HepG2 (cell line): ENCODE data around the gene ABHD17A. TPM values are rescaled to one million over a fixed set of nuclear protein-coding genes. Genes with fewer than 3 reads are reported as not detected.

Experiments
- ATAC-seq: fragments of 200-7000 bp; cut with Tn5 transposase; 3 replicates; pipeline ENCODE4 v1.9.1; 2020; ENCODE audit warnings: mild to moderate bottlenecking, moderate library complexity
- BruUV-seq: library from RNA; stranded (reverse); fragments of 400-500 nt; replicated peaks from 2 replicates; lab custom pipeline; 2021; lab: Mats Ljungman, UMichigan
- CTCF ChIA-PET: fragments of 300-600 bp; formaldehyde crosslinking; extraction: SDS; loops from one replicate; lab custom pipeline; 2021; ENCODE audit warnings: low total read pairs, inconsistent platforms, low intra/inter-chr PET ratio; lab: Yijun Ruan, JAX
- POLR2A ChIA-PET: fragments of 350-600 bp; sonication (Branson Sonifier 250); formaldehyde crosslinking; loops from one replicate; lab custom pipeline; 2020; ENCODE audit warnings: antibody characterized with exemption, inconsistent platforms; lab: Yijun Ruan, JAX
- DNase-seq: peaks from one replicate; pipeline ENCODE4 v3.0.0-alpha.2; 2015; ENCODE audit warnings: low spot score
- FAIRE-seq: peaks from 3 replicates; lab custom pipeline; 2011; peaks lifted over from hg19 to GRCh38; lab: Jason Lieb, UNC
- H2AFZ ChIP-seq: one replicate; pipeline ENCODE4 v1.6.1; 2011; ENCODE audit warnings: low read length, inconsistent platforms
- H3K27ac ChIP-seq: fragments of 300-600 bp; 3 replicates; pipeline ENCODE4 v1.8.0; 2011; ENCODE audit warnings: mixed run types, mild to moderate bottlenecking, mixed read lengths, low read length, inconsistent platforms; ENCODE audit not compliant: insufficient read depth; ENCODE audit errors: extremely low read length
- H3K27me3 ChIP-seq, 2 experiments: fragments of 200-600 bp in 1 of 2; 2 replicates in 1 of 2; 3 replicates in 1 of 2; pipeline versions ENCODE4 v1.6.0 to v1.8.0; 2011; ENCODE audit warnings: low read length in 2 of 2, mild to moderate bottlenecking in 2 of 2, moderate library complexity in 2 of 2, inconsistent platforms in 1 of 2; ENCODE audit not compliant: insufficient read depth in 2 of 2, control insufficient read depth in 1 of 2
- H3K36me3 ChIP-seq, 2 experiments: fragments of 200-600 bp in 1 of 2; replicated peaks in 1 of 2; 2 replicates in 1 of 2; 3 replicates in 1 of 2; pipeline versions ENCODE4 v1.5.1 to v1.8.0; 2011; ENCODE audit warnings: low read length in 2 of 2, inconsistent platforms in 1 of 2; ENCODE audit not compliant: insufficient read depth in 2 of 2, control insufficient read depth in 1 of 2
- H3K4me1 ChIP-seq: 2 replicates; pipeline ENCODE4 v1.5.1; 2012; ENCODE audit warnings: low read length, inconsistent platforms; ENCODE audit not compliant: insufficient read depth
- H3K4me2 ChIP-seq: 2 replicates; pipeline ENCODE4 v1.6.0; 2011; ENCODE audit warnings: low read depth, low read length, inconsistent platforms
- H3K4me3 ChIP-seq, 3 experiments: fragments of 200-600 bp in 1 of 3; sonication (generic), shearing (Covaris generic) in 1 of 3; replicated peaks in 1 of 3; 2 replicates each; pipeline ENCODE4 v1.5.1; 2011 to 2016; ENCODE audit warnings: low read length in 3 of 3, inconsistent platforms in 2 of 3, low read depth in 2 of 3, mild to moderate bottlenecking in 2 of 3, control low read depth in 1 of 3, mixed read lengths in 1 of 3; ENCODE audit not compliant: insufficient read depth in 1 of 3
- H3K79me2 ChIP-seq: one replicate; pipeline ENCODE4 v1.6.1; 2011; ENCODE audit warnings: low read length, inconsistent platforms; ENCODE audit not compliant: insufficient read depth
- H3K9ac ChIP-seq: 2 replicates; pipeline ENCODE4 v1.6.0; 2011; ENCODE audit warnings: mild to moderate bottlenecking, low read depth, low read length, inconsistent platforms; ENCODE audit not compliant: insufficient read depth
- H3K9me3 ChIP-seq: 2 replicates; pipeline ENCODE4 v1.5.1; 2012; ENCODE audit warnings: mild to moderate bottlenecking, low read length
- H4K20me1 ChIP-seq: 2 replicates; pipeline ENCODE4 v1.6.0; 2011; ENCODE audit warnings: inconsistent platforms, mild to moderate bottlenecking, low read length, moderate library complexity; ENCODE audit not compliant: insufficient read depth
- AGO1 ChIP-seq: fragments of 200-400 bp; formaldehyde crosslinking; IDR thresholded peaks from 2 replicates; pipeline ENCODE4 v1.6.1; 2017; ENCODE audit warnings: mild to moderate bottlenecking, low read depth, low read length, moderate library complexity; ENCODE audit not compliant: poor library complexity, severe bottlenecking
- AGO2 ChIP-seq: fragments of 200-400 bp; formaldehyde crosslinking; optimal IDR thresholded peaks from 2 replicates; pipeline ENCODE3; 2017; ENCODE audit warnings: mild to moderate bottlenecking, low read depth, low read length, moderate library complexity
- FOXK2 ChIP-seq: fragments of 450-650 bp; IDR thresholded peaks from 2 replicates; pipeline ENCODE4 v1.6.1; 2016
- IRX3 ChIP-seq: sonication (generic); formaldehyde crosslinking; IDR thresholded peaks from 2 replicates; pipeline ENCODE4 v1.8.1; 2023; ENCODE audit warnings: mild to moderate bottlenecking, low read depth, missing genetic modification reagents, borderline replicate concordance
- NPAS2 ChIP-seq: sonication (generic); formaldehyde crosslinking; IDR thresholded peaks from 2 replicates; pipeline ENCODE4 v1.8.0; 2022; ENCODE audit warnings: mild to moderate bottlenecking, missing genetic modification reagents, borderline replicate concordance
- SATB2 ChIP-seq: sonication (generic); formaldehyde crosslinking; IDR thresholded peaks from 2 replicates; pipeline ENCODE4 v1.5.0; 2020; ENCODE audit warnings: missing genetic modification reagents
- ZNF136 ChIP-seq: sonication (generic); formaldehyde crosslinking; IDR thresholded peaks from 2 replicates; pipeline ENCODE4 v1.8.1; 2022; ENCODE audit warnings: low read depth, mild to moderate bottlenecking, moderate library complexity, missing genetic modification reagents
- ZSCAN25 ChIP-seq: sonication (generic); formaldehyde crosslinking; IDR thresholded peaks from 2 replicates; pipeline ENCODE4 v1.8.0; 2022; ENCODE audit warnings: mild to moderate bottlenecking, missing genetic modification reagents
- WGBS: methylation state at CpG from one replicate; pipeline ENCODE4 v1.1.6; 2017; ENCODE audit warnings: low lambda C conversion rate; 5-methylcytosine and 5-hydroxymethylcytosine counted together
- in situ Hi-C: cut with HindIII; loops from 2 replicates; pipeline ENCODE4 v1.10.0; 2017; ENCODE audit warnings: low pct_unique_long_range_greater_than_20kb; ENCODE audit not compliant: extremely low pct_ligation_motif_present
- intact Hi-C: fragments of 100-400 bp; cut with micrococcal nuclease; formaldehyde crosslinking; loops from one replicate; pipeline ENCODE4 v1.10.0; 2022; ENCODE audit not compliant: unreplicated experiment
- polyA plus RNA-seq, 8 experiments: library from polyadenylated mRNA; depleted of rRNA in 3 of 8; stranded (reverse) in 7 of 8; unstranded in 1 of 8; fragments of >200 nt; fragmentation: Illumina TruSeq in 4 of 8; extraction: Trizol in 4 of 8; gene quantifications; 2 replicates each; pipeline versions ENCODE4 v1.2.1 to v1.2.3, GENCODE V29; 2011 to 2016; ENCODE audit warnings: low read depth in 4 of 8, missing spikeins in 1 of 8, mixed read lengths in 1 of 8; ENCODE audit not compliant: insufficient read depth in 1 of 8
- total RNA-seq, 5 experiments: library from RNA; depleted of rRNA; stranded (reverse); fragments of >200 nt; fragmentation: Illumina TruSeq; extraction: Trizol; gene quantifications; 2 replicates each; pipeline ENCODE4 v1.2.3, GENCODE V29; 2016; ENCODE audit warnings: low read depth in 1 of 5
- TF ChIP-seq, protein P1 (sequence below): sonication (generic); formaldehyde crosslinking; IDR thresholded peaks from 2 replicates; pipeline ENCODE4 v1.5.0; 2020; ENCODE audit warnings: missing genetic modification reagents, mild to moderate bottlenecking, borderline replicate concordance
- TF ChIP-seq, protein P2 (sequence below): IDR thresholded peaks from 2 replicates; pipeline ENCODE4 v1.6.1; 2016
- TF ChIP-seq, protein P3 (sequence below): sonication (generic); formaldehyde crosslinking; IDR thresholded peaks from 2 replicates; pipeline ENCODE4 v1.9.0; 2021; ENCODE audit warnings: mild to moderate bottlenecking, missing genetic modification reagents
- TF ChIP-seq, protein P4 (sequence below): sonication (generic); formaldehyde crosslinking; IDR thresholded peaks from 2 replicates; pipeline ENCODE4 v1.4.0; 2020; ENCODE audit warnings: low read depth, missing genetic modification reagents

Gene ABHD17A
- total and polyA plus RNA-seq, 2 of the 13 experiments (the other 11 are each of a cell fraction or from before 2014, with no cell fraction given) = 27.7 to 40.8 TPM

DNA sequence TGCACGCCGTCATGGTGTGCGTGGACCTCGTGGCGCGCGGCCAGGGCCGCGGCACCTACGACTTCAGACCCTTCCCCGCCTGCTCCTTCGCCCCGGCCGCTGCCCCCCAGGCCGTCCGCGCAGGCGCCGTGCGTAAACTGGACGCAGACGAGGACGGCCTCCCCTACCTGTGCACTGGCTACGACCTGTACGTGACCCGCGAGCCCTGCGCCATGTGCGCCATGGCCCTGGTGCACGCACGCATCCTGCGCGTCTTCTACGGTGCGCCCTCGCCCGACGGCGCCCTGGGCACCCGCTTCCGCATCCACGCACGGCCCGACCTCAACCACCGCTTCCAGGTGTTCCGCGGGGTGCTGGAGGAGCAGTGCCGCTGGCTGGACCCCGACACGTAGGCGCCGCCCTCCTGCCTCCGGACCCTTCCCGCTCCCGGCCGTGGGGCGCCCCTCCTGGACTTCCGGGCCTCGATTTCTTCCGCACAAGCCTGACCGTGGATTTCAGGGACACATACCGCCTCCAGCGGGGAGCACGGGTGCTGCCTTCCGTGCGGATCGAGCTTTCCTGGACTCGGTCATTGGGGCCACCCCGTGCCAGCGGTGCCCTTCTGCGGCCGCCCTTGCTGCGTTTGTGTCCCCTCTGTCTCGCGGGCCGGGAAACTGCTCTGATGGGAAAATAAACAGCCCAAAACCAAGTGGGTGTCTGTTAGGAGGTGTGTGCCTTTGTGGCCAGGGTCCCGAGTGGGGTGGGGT lies 27.6 kb upstream of the ABHD17A start:
- CTCF ChIA-PET = no interaction called here
- Histone ChIP-seq H3K9me3 (no peaks in the 10 kb centered on the region), H3K4me1 (peaks cover 17% of the 10 kb centered on the region), H3K27ac (no peak overlapping the region), H4K20me1 (peaks cover 4% of the 10 kb centered on the region; the same call in 1 of the 2 replicates), H3K36me3 (peaks cover 6 to 26% of the 10 kb centered on the region in 2 experiments; a peak in 4 of 5 replicates), H3K79me2 (peaks cover 39% of the 10 kb centered on the region), H3K4me2 (no peak overlapping the region), H3K9ac (no peak overlapping the region), H3K27me3 (no peaks in the 10 kb centered on the region; a peak in 1 of 5 replicates), H2AFZ (no peak overlapping the region), H3K4me3 (no peak overlapping the region)
- POLR2A ChIA-PET = no interaction called here
- BruUV-seq = no TSS peak
- FAIRE-seq = no peak
- in situ Hi-C loops (no loop called here), intact Hi-C loops (no loop called here)
- no peak for DNase-seq
- ATAC-seq = no peak
- 96% methylated on average over 68 of the region's 77 CpGs for WGBS
- no peak for TF ChIP-seq NPAS2
- TF ChIP-seq ZSCAN25 (CRISPR knock-in tag) = no peak
- TF ChIP-seq, protein P1, sequence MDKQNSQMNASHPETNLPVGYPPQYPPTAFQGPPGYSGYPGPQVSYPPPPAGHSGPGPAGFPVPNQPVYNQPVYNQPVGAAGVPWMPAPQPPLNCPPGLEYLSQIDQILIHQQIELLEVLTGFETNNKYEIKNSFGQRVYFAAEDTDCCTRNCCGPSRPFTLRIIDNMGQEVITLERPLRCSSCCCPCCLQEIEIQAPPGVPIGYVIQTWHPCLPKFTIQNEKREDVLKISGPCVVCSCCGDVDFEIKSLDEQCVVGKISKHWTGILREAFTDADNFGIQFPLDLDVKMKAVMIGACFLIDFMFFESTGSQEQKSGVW (CRISPR knock-in tag) = no peak
- TF ChIP-seq IRX3 (CRISPR knock-in tag) = no peak
- TF ChIP-seq, protein P2, sequence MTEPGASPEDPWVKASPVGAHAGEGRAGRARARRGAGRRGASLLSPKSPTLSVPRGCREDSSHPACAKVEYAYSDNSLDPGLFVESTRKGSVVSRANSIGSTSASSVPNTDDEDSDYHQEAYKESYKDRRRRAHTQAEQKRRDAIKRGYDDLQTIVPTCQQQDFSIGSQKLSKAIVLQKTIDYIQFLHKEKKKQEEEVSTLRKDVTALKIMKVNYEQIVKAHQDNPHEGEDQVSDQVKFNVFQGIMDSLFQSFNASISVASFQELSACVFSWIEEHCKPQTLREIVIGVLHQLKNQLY (CRISPR knock-in tag) = no peak
- no peak for TF ChIP-seq ZNF136 (CRISPR knock-in tag)
- TF ChIP-seq, protein P3, sequence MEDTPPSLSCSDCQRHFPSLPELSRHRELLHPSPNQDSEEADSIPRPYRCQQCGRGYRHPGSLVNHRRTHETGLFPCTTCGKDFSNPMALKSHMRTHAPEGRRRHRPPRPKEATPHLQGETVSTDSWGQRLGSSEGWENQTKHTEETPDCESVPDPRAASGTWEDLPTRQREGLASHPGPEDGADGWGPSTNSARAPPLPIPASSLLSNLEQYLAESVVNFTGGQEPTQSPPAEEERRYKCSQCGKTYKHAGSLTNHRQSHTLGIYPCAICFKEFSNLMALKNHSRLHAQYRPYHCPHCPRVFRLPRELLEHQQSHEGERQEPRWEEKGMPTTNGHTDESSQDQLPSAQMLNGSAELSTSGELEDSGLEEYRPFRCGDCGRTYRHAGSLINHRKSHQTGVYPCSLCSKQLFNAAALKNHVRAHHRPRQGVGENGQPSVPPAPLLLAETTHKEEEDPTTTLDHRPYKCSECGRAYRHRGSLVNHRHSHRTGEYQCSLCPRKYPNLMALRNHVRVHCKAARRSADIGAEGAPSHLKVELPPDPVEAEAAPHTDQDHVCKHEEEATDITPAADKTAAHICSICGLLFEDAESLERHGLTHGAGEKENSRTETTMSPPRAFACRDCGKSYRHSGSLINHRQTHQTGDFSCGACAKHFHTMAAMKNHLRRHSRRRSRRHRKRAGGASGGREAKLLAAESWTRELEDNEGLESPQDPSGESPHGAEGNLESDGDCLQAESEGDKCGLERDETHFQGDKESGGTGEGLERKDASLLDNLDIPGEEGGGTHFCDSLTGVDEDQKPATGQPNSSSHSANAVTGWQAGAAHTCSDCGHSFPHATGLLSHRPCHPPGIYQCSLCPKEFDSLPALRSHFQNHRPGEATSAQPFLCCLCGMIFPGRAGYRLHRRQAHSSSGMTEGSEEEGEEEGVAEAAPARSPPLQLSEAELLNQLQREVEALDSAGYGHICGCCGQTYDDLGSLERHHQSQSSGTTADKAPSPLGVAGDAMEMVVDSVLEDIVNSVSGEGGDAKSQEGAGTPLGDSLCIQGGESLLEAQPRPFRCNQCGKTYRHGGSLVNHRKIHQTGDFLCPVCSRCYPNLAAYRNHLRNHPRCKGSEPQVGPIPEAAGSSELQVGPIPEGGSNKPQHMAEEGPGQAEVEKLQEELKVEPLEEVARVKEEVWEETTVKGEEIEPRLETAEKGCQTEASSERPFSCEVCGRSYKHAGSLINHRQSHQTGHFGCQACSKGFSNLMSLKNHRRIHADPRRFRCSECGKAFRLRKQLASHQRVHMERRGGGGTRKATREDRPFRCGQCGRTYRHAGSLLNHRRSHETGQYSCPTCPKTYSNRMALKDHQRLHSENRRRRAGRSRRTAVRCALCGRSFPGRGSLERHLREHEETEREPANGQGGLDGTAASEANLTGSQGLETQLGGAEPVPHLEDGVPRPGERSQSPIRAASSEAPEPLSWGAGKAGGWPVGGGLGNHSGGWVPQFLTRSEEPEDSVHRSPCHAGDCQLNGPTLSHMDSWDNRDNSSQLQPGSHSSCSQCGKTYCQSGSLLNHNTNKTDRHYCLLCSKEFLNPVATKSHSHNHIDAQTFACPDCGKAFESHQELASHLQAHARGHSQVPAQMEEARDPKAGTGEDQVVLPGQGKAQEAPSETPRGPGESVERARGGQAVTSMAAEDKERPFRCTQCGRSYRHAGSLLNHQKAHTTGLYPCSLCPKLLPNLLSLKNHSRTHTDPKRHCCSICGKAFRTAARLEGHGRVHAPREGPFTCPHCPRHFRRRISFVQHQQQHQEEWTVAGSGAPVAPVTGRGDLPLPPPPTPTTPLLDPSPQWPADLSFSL (CRISPR knock-in tag) = no peak
- no peak for TF ChIP-seq AGO1
- no peak for TF ChIP-seq AGO2
- no peak for TF ChIP-seq FOXK2
- TF ChIP-seq, protein P4, sequence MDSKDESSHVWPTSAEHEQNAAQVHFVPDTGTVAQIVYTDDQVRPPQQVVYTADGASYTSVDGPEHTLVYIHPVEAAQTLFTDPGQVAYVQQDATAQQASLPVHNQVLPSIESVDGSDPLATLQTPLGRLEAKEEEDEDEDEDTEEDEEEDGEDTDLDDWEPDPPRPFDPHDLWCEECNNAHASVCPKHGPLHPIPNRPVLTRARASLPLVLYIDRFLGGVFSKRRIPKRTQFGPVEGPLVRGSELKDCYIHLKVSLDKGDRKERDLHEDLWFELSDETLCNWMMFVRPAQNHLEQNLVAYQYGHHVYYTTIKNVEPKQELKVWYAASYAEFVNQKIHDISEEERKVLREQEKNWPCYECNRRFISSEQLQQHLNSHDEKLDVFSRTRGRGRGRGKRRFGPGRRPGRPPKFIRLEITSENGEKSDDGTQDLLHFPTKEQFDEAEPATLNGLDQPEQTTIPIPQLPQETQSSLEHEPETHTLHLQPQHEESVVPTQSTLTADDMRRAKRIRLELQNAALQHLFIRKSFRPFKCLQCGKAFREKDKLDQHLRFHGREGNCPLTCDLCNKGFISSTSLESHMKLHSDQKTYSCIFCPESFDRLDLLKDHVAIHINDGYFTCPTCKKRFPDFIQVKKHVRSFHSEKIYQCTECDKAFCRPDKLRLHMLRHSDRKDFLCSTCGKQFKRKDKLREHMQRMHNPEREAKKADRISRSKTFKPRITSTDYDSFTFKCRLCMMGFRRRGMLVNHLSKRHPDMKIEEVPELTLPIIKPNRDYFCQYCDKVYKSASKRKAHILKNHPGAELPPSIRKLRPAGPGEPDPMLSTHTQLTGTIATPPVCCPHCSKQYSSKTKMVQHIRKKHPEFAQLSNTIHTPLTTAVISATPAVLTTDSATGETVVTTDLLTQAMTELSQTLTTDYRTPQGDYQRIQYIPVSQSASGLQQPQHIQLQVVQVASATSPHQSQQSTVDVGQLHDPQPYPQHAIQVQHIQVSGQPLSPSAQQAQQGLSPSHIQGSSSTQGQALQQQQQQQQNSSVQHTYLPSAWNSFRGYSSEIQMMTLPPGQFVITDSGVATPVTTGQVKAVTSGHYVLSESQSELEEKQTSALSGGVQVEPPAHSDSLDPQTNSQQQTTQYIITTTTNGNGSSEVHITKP = no peak
- TF ChIP-seq SATB2 = no peak
